HG02852 (cell line): ENCODE results near the gene POU3F3.

Experiments
- ATAC-seq: cut with Tn5 transposase; IDR thresholded peaks from one replicate; pipeline ENCODE4 v1.9.1; 2021; ENCODE audit warnings: mild to moderate bottlenecking, moderate library complexity; ENCODE audit not compliant: unreplicated experiment

The POU3F3 gene

DNA sequence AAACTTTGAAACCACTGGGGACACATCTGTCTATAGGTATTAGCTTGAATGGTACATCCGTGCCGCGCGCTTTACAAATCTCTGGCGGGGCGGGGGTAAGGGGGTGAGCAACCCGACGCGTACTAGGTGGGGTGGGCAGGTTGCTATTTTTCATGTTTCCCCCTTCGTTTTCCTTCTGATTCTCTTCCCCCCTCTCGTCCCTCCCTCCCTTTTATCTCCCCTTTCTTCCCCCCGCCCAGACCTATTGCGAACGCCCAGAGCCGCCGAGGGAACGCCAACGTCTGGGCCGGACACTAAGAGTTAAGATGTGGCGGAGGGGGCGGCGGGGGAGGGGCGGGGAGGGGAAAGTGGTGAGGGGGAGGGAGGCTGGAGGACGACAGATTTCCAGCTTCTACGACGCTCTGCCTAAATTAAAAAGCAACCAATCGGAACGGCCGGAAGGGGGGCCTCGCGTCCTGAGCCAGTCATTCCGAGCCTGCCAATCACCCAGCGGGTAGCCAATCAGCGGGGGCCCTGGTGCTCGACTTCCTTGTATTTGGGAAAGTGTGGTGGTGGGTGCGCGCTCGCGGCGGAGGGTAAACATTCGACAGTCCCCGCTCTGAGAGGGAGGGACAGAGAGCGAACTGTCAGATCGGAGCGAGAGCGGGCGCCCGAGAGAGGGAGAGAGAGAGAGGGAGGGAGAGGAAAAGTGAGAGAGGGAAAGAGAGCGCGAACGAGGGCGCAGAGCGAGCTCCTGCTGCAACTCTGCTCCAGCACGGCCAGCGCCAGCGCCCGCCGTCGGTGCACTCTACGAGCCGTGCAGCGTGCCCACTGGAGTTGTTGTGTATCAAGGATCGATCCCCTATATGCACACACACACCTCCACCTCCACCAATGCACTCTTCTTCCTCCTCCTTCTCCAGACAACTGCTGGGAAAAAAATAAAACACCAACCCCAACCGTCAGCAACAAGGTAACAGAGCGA lies at the start of gene POU3F3:
Gene POU3F3, plus strand, starts transcription at position 582 of the 964 bp plus-strand sequence. CDS start 1,396 bp downstream, outside the sequence.
- ATAC-seq = no peak

DNA sequence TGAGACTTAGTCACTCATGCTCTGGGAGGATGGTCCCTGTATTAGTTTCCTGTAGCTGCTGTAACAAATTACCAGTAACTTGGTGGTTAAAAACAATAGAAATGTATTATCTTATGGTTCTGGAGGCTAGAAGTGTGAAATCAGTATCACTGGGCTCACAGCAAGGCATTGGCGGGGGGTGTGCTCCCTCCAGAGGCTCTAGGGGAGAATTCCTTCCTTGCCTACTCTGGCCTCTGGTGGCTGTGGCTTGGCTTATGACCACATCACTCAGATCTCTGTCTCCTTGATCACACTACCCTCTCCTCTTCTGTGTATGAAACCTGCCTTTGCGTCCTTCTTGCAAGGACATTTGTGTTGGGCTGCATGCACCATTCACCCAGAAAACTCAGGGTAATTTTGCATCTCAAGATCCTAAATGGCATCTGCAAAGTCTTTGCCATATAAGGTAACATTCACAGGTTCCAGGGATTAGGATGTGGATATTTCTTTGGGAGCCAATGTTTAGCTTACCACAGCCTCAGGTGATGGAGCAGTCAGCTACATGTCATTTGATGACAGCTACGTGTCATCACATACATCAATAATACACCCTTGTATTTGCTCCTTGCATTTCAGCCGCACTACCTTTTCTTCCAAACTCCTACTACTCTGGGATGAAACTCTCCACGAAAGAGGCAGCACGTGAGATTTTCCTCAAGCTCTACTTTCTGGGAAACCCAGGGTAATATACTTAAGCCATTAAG lies 49.6 kb upstream of the POU3F3 start:
- no peak for ATAC-seq

DNA sequence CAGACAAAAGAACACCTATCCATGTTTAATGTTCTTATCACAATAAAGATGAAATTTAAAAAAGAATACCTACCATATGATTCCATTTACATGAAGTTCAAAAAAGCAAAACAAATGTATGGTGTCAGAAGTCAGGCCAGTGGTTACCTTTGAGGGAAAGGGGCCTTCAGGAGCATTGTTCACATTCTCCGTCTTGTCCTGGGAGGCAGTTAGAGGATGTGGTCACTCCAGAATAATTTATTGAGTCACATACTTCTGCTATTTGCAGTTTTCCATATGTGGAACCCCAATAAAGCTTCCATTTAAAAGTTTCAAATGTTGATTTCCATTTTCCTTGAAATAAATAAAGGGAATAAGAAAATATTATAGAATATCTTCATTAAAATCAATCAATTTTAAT lies 41.6 kb upstream of the POU3F3 start:
- ATAC-seq = no peak

DNA sequence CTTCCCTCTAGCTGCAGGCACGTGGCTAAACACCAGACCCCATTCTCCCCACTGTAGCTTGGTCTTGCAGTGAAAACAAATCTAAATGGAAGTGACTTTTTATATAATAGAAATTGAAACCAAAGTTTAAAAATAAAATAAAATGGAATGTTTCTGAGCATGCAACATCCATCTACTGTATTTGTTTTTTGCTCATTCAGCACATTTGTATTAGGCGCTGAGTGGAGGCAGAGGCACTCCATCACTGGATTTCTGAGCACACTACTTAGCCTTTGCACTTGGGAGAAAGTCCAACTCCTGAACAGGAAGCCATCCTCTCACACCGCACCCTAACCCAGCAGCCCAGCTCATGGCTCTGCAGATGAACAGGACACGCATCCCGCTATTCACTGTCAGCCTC lies 37.8 kb upstream of the POU3F3 start:
- no peak for ATAC-seq

DNA sequence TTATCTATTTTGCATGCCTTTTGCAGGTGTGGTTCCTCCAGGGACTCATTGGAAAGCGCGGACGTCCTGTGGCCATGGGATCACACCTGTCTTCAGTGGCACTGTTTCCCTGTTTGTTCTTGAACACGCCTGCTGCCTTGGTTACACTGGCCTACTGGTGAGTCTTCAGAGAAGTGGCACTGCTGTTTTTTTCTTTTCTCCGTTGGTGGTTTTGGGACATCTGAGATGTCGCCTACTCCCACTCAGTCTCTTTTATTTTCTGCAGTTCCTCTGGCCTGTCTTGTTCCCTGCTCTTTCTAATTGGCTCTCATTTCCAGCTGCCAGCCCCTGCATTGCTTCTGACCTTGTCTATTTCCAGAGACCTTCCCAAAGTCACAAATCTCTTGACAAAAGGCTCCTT lies 35.7 kb upstream of the POU3F3 start:
- no peak for ATAC-seq

DNA sequence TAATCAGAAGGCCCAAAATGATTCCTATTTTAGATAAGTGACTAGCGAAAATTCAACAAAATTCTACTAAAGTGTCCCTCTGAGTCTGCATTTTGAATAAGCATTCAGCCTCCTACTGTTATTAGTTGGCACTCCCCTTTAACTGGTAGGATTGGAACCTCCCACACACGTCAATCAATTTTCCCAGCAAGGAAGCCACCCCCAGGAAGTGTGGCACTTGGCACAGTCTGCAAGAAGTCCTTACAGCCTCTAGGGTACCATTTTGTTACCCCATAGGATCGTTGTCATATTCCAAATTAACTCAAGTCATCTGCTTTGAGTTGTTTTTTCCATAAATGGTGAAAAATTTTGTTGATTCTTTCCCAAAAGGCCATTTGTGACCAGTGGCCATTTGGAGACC lies 33.8 kb upstream of the POU3F3 start:
- no peak for ATAC-seq

DNA sequence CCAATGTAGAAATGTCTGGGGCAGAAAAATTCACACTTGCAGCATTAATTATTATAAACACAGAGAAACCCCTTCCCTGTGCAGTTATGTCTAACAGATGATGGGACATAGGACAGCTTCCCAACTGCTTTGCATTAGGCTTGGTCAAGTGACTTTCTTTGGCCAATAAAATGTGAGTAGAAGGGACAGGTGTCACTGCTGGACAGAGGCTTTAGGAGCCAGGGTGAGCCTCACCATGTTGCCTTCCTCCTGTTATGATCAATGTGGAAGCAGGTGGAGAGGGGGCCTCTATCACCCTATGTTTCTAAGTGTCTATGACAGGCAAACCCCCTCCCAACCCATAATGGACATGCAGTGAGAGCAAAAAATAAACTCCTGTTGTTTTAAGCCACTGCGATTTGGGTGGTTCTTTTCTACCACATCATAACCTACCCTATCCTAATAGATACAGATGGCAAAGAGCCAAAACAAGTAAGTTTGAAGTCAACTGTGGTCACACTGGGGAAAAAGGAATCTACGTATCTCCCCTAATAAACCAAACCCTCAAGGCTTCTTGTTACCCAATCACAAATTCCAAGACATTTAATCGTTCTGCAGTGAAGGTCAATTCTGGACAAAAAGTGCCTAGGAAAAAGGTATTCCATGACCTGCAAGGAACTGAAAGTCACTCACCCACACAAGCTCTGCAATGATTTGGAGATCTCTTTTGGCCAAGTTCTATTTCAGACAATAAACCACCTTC lies 28.6 kb upstream of the POU3F3 start:
- ATAC-seq = no peak

DNA sequence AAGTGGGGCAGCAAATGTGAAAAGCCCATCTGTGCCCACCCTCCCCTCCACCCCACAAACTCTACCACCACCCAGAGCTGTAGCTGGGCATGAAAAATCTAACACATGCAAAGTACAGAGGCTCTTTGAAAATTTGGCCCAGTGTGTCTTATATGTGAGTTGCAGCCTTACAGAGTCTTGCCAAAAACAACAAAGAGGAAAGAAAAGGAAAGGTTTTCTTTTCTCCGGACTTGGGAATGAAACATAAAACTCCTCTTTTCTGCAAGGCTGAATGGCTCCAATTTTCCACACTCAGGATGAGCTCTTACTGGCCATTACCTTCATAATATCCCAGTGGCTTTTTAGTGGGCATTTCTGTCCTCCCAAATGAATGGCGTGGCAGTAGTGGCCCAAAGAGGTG lies 27.9 kb upstream of the POU3F3 start:
- ATAC-seq = no peak

DNA sequence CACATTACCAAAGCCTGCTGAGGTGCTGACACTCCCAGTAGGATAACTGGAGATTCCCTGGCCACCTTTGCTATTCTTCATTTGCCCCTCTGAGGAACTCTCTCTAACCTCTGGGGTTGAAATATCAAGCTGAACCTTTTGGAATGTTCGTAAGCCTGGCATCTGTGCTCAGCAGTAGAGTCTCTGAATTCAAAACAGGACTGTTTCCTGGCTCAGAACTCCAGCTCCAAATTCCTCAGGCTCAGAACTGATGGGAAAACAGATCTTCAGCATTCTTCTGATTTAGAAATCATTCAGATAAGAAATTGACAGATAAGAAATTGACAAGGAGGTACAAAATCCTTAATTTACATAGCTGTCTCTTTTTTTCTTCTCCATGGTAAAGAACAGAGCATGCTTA lies 22.2 kb upstream of the POU3F3 start:
- ATAC-seq = no peak

DNA sequence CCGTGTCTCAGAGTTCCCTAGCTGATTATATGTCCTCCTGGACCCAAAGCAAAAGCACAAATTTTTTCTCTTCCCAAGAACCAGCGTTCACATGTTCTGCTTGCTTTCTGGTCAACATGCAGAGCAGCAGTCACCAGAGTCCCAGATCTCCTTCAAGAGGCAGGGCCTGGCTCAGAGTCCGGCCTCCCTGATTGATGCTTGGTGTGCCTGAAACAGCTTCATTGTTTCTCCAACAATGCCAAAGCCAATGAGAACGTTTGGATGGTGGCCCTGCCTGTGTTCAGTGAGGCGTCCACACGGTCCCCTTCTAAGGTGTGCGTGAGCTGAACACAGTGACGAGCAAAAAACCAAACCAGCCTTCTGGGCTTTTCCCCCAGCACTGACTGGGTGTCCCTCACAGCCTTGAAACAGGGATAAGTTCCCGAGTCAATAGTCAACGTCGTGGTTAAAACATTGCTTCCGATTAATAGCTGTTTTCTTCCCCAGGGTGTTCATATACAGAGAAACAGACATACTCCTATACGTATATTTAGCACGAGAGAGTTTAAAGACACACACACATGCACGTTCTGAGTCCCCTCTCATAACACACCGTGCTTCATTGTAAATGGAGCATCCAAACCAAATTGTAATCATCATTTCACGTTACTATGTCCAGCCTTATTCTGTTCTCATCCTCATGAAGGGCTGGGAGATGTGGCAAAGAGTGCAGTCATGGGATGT lies 19.3 kb upstream of the POU3F3 start:
- no peak for ATAC-seq

DNA sequence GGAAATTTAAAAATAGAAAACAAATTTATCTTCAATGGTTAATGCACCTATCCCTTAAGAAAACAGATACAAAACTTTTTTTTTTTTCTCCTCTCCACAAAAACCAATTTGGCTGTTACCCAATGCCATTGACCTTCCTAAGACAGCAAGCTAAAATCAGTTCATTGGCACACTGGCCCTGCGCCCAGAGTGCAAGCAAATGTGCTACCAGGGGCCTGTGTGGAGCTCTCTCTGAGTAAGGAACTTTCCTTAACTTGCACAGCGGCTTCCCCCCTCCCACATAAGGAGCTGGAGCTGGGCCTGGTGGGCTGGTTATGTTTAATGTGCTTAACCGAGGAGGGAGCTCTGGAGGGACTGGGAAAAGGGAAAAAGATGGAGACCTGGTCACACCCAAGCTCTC lies 17.6 kb upstream of the POU3F3 start:
- no peak for ATAC-seq

DNA sequence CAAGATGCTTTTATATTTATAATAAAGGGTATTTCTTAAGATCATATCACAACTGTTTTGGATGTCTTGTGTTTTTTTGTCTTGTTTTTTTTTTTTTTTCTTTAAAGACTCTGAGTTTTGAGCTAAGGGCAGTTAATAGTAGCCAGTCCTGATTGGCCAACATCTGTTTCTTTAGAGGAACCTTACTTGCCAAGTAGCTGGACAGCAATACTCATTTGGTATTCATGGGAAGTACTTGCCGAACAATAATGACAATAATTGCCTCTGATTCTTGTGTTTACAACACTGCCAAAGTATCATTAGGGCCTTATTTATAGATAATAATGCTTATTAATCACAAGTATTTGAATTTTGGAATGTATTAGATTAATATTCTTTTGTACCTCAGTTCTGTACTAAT lies 17.1 kb upstream of the POU3F3 start:
- no peak for ATAC-seq

DNA sequence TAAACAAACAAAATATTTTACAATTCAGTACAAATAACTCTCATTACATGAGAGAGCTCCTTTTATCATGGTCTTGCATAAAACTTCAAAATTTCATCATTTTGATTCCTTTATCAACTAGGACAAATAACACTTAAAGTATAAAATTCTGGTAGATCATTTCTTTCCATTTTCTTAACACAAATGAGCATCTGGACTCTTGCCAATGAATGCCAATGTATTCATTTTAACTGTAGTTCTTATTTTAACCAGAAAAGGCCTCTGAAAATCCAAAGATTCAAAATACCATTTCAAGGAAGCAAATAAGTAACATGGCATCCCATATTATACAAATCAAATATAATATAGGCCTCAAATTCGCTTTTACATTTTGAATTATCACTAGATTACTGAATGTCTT lies 13.8 kb upstream of the POU3F3 start:
- ATAC-seq = no peak

DNA sequence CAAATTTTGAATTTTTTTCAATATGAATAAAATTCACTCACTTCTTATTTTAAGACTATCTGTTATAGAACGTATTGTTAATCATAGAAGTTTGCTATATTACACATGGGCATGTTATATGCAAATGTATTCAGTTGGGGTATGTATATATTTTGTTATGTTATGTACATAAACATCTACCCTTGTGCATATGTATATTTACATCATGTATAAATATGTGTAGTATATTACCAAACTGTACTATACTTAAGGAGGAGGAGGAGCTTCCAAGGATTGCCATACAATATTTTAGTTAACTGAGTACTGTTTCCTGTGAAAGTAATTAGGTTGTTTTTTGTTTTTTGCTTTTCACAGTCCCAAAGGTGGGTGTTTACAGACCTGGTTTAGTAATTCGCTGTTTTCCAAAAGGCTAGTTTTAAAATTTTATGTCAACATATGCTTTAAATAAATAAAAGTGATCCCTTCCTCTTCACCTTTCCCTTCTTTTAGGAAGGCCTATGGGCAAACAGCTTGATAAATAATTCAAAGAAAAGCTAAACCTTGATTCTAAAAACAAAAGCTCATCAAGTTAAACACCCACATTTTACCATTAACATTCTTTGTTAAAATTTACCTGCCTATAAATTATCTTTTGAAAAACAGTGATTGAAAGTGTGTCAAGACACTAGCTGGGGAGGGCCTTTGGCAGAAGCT lies 12.9 kb upstream of the POU3F3 start:
- no peak for ATAC-seq

DNA sequence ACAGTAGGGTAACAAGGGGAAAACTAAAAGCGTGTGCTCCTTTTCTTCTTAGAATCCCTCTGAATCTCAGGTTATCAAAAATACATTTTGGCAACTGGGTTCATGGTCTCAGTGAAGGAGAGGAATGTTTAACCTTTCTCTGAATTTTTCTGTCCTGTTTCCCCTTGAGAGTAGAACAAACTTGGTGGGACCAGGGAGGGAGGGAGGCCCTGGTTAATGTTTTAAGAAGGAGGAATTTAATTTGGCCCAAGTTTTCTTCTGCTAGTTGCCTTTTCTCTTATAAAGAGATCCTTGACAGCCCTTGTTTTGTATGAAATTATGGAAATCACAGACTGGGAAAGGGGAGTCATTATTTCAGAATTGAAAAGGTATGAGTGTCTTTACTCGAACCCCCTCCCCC lies 12.2 kb upstream of the POU3F3 start:
- ATAC-seq = no peak

DNA sequence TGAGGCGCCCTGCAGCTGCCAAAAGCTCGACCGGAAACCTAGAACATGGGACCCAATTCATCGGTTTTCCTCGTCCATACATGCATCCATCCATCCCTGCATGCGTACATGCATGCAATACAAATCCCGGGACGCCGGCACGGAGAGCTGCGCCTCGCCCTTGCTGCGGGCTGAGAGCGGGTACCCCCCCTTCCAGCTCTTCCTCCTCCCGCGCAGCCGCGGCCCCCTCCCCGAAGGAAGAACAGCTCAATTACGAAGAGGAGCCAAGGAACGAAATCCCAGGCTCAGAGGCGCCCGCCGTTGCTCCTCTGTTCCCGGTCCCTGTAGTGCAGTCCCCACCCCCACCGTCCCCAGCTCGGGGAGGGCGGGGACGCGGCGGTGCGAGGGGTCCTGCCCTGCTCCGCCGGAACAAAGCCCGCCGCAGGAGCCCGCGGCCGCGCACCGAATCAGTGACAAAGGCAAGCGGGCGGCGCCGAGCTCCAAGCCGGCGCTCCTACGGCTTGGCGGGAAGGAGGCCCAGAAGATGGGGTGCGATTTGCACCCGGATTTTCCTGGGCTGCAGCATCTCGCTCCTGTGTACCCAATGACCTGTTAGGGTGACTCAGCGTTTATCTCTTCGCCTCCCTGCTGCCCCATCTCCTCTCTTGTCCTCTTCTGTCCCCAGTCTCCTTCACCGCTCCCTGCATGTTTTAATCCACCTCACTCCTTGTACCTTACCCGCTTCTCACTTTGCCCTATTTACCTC lies 8.9 kb upstream of the POU3F3 start:
- no peak for ATAC-seq

DNA sequence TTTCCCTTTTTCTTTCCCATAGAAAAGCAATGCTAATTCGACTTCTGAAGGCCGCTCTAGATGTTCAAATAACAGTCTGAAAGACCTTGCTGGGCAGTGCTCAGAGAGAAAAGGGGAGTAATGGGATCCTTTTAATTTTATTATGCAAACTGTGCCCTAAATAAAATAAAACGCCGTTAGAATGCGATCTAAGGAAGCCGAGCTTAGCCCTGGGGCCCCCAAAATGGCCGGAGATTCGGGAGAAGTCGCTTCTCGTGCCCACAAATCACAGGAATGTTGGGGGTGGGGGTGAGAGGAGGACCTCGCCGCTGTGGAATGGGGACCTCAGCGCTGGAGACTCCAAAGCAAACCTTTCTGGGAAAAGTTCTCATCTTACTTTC lies 8.4 kb upstream of the POU3F3 start:
- ATAC-seq = no peak

DNA sequence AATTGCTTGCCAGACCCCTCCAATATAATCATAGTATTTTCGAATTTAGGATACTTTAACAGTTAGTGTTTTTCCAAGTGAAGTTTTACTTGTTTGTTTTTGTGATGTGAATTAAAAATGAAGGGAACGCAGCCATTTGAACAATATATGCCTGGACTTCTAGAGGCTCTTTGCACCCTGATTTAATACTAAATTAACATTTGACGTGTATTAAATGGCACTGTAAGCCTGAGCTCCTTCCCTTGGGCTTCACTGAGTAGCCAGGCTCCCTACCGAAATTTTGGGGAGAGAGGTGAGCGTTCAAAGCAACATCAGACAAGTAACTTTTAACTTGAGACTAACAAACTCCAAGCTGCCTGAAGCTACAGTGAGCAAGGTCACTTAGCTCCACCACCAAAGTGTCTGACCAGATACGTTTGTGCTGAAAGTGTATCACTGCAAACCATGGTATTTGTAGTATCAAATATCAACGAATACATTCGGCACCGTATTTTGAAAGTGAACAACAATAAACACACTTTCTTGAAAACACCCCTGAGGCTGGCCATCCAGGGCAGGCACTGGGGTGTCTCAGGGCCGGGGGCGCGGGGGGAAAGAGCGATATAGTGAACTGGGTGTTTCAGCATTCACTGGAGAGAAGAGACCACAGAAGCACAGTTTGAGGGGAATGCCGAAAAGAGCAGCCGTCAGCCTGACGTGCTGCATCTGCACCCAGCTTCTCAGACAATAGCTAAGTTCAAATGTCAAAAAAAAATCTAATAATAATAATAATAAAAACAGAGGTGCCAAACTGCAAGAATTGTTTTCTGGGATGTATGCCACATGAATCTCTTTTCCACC lies 7.7 kb upstream of the POU3F3 start:
- ATAC-seq = no peak
